Colonic mucosa (tissue), 4 donors: Measurements from ENCODE around the gene HIP1. TPM values are rescaled to one million over a fixed set of nuclear protein-coding genes. Genes with fewer than 3 reads are reported as not detected.

ENCODE experiments used
- DNase-seq: peaks from one replicate; pipeline ENCODE4 v3.0.0-alpha.2; 2020
- H3K27ac ChIP-seq: fragments of 200-600 bp; one replicate; pipeline ENCODE4 v1.8.0; 2021
- H3K27me3 ChIP-seq: fragments of 200-600 bp; one replicate; pipeline ENCODE4 v1.8.0; 2021
- H3K36me3 ChIP-seq: fragments of 200-600 bp; one replicate; pipeline ENCODE4 v1.8.0; 2021
- H3K4me1 ChIP-seq: fragments of 200-600 bp; one replicate; pipeline ENCODE4 v1.8.0; 2021; ENCODE audit warnings: mild to moderate bottlenecking
- H3K4me3 ChIP-seq: fragments of 200-600 bp; one replicate; pipeline ENCODE4 v1.8.0; 2021
- H3K9ac ChIP-seq, 2 donors: one replicate each; pipeline ENCODE4 v1.7.0; 2013; ENCODE audit warnings: control low read depth in 2 of 2, low read depth in 2 of 2, low read length in 2 of 2
- H3K9me3 ChIP-seq: fragments of 200-600 bp; one replicate; pipeline ENCODE4 v1.8.0; 2021
- CTCF ChIP-seq: fragments of 200-600 bp; IDR thresholded peaks from one replicate; pipeline ENCODE4 v1.8.0; 2022; ENCODE audit warnings: antibody characterized with exemption, mild to moderate bottlenecking
- intact Hi-C: fragments of 100-400 bp; cut with DNase I; formaldehyde crosslinking; loops from one replicate; pipeline ENCODE4 v1.14.1; 2022
- total RNA-seq, 2 donors: library from RNA; stranded (reverse); fragmentation: NEBNext Ultra II Directional in 1 of 2; extraction: Animal tissue kit (Norgen Biotek cat#: 25700) in 1 of 2; gene quantifications; one replicate each; pipeline ENCODE4 v1.2.1, GENCODE V29; 2021
- donor health status: healthy.
- donor health status: DM: no; HTN: no; CAD: no.
- donor health status: DM: no; HTN: no; CAD: no.

HIP1 gene
- total RNA-seq, 2 donors from 2014 or later: 4.8 to 5.5 TPM

DNA sequence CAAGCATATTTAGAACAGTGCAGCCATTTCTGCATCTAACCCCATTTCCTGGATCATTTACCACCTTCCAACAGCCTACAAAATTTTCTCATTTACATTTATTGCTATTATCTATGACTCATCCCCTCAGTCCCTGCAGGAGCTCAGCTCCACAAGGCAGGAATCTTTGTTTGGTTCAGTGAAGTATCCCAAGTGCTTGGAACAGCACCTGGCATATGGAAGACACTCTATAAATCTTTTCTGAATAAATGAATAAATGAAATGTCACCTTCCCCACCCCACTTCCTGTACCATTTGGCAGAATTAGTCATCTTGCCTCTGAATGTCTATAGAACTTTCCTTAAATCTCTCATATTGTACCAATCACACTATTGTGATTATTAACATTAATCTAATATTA lies 110.7 kb downstream of the HIP1 start:
- no peaks in the 10 kb centered on the region for H3K4me1 ChIP-seq
- no peak overlapping the region for H3K4me3 ChIP-seq
- TF ChIP-seq CTCF: no peak
- intact Hi-C loops: no loop called here
- no peak for DNase-seq
- no peaks in the 10 kb centered on the region for H3K36me3 ChIP-seq
- no peaks in the 10 kb centered on the region for H3K9me3 ChIP-seq
- no peak overlapping the region for H3K27ac ChIP-seq
- H3K27me3 ChIP-seq: no peaks in the 10 kb centered on the region
- no peak overlapping the region for H3K9ac ChIP-seq

DNA sequence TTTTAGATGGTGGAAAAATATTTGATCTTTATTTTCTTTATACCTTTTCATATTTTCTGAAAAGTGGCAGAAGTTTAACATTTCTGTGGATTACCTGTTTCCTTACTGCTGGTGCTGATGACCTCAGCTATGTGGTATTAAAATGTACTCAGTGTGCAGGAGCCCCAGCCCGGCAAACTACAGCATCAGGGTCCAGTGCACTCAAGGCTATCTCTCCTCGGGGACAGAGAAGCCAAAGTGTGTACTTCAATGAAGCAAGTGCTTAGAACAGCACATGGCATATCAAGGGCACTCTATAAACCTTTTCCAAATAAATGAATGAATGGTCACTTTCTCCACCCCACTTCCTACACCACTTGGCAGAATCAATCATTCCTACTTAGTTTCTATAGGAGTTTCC lies 111.8 kb downstream of the HIP1 start:
- DNase-seq: no peak
- no peak for TF ChIP-seq CTCF
- Histone ChIP-seq H3K4me3 (no peak overlapping the region), H3K36me3 (no peaks in the 10 kb centered on the region), H3K9ac (no peak overlapping the region), H3K27me3 (no peaks in the 10 kb centered on the region), H3K9me3 (no peaks in the 10 kb centered on the region), H3K27ac (no peak overlapping the region), H3K4me1 (no peaks in the 10 kb centered on the region)
- intact Hi-C loops: no loop called here

DNA sequence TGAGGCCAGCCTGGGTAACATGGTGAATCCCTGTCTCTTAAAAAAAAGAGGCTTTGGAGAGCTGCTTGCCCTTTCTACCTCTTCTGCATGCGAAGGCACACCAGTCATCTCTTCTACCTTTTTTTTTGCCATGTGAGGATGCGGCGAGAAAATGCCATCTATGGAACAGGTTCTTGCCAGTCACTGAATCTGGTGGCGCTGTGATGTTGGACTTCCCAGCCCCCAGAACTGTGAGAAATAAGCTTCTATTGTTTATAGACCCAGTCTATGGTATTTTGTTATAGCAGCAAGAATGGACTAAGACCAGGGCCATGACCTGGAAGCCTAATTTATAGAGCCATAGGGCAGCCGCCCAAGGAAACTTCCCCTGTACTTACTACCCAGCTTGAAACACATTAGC lies 112.9 kb downstream of the HIP1 start:
- intact Hi-C loops: no loop called here

DNA sequence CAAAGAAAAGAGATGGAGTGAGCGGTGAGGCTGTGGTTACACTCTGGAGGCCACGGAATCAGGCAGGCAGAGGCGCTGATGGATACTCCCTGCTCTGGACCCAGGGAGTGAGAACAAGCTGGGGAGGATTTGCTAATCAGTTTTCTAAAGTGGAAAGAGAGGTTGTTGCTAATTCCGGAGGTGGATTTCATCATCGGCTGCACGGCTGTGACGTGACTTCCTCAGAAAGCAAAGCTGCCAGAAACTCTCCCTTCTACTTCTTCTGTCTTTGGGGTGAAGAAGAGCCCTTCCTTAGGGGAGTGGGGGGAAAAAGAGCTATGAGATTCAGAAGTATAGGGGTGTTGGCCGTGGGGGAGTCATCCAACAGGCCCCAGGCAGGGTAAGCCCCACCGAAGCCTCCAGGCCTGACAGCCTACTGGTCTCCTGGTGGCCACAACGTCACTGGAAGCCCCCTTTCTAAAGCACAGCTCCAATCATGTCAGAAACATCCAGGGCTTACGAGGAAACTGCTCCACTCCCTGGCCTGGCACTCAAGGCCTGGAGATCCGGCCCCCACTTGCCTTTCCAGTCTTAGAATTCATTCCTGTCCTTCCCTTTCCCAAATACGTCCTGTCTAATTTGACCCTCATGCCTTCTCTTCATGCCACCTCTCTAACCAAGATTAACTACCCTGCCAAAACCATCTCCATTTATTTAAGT lies 114.5 kb downstream of the HIP1 start:
- H3K27ac ChIP-seq: no peak overlapping the region
- H3K9me3 ChIP-seq: no peaks in the 10 kb centered on the region
- H3K27me3 ChIP-seq: no peaks in the 10 kb centered on the region
- no peak overlapping the region for H3K9ac ChIP-seq
- no peak for TF ChIP-seq CTCF
- no peaks in the 10 kb centered on the region for H3K36me3 ChIP-seq
- no peak overlapping the region for H3K4me3 ChIP-seq
- H3K4me1 ChIP-seq: no peaks in the 10 kb centered on the region
- DNase-seq: no peak
- intact Hi-C loops: no loop called here

More for the DNA sequence above, 112.9 kb downstream of the HIP1 start:
- no peaks in the 10 kb centered on the region for H3K36me3 ChIP-seq
- H3K27ac ChIP-seq: no peak overlapping the region
- no peaks in the 10 kb centered on the region for H3K9me3 ChIP-seq
- no peak for TF ChIP-seq CTCF
- no peak for DNase-seq
- no peak overlapping the region for H3K9ac ChIP-seq
- no peak overlapping the region for H3K4me3 ChIP-seq
- no peaks in the 10 kb centered on the region for H3K4me1 ChIP-seq
- H3K27me3 ChIP-seq: no peaks in the 10 kb centered on the region

- no peak overlapping the region for H3K27ac ChIP-seq
- no peaks in the 10 kb centered on the region for H3K9me3 ChIP-seq
- no peak overlapping the region for H3K4me3 ChIP-seq
- H3K27me3 ChIP-seq: no peaks in the 10 kb centered on the region
- intact Hi-C loops: no loop called here
- peak overlapping the region in 1 of 2 donors; percentile 26 for H3K9ac ChIP-seq
- no peaks in the 10 kb centered on the region for H3K36me3 ChIP-seq
- no peak for TF ChIP-seq CTCF
- no peak for DNase-seq
- no peaks in the 10 kb centered on the region for H3K4me1 ChIP-seq
These were observed 115.2 kb downstream of the HIP1 start for GRCh38 chr7:75623390-75624133.
